SKM-1 treated with dmso at 0.1 percent for 144 hours (cell line): ENCODE measurements around the gene RARS1.
"Not testable (repeated sequence)": the region's sequence is repeated elsewhere in the genome, so short reads cannot be mapped to it uniquely, and the experiment has no call there.

Experiments
- DNase-seq: peaks from one replicate; lab custom pipeline; 2025; ENCODE audit not compliant: unreplicated experiment; lab: John Stamatoyannopoulos, UW

The RARS1 gene

GRCh38 chr5:168480601-168481000, 5.7 kb upstream of the RARS1 start:
- no peak for DNase-seq

GRCh38 chr5:168481330-168481788, 4.9 kb upstream of the RARS1 start:
- no peak for DNase-seq

- DNase-seq: no peak
These were observed 3.9 kb upstream of the RARS1 start for GRCh38 chr5:168482361-168482760.

GRCh38 chr5:168489059-168489458, 2.8 kb downstream of the RARS1 start:
- no peak for DNase-seq

- DNase-seq: no peak
These were observed 7.8 kb downstream of the RARS1 start for GRCh38 chr5:168494057-168494555.

- no peak for DNase-seq
These were observed 16.4 kb downstream of the RARS1 start for GRCh38 chr5:168502563-168503237.

GRCh38 chr5:168513861-168514428, 27.7 kb downstream of the RARS1 start:
- no peak for DNase-seq

GRCh38 chr5:168525856-168526255, 39.6 kb downstream of the RARS1 start:
- DNase-seq: no peak

GRCh38 chr5:168527756-168528295, 41.6 kb downstream of the RARS1 start:
- no peak for DNase-seq

- DNase-seq: no peak
These were observed 42.5 kb downstream of the RARS1 start, which contains the start of gene FBLL1 for GRCh38 chr5:168528521-168529373. Gene FBLL1 (plus strand): TSS chr5:168529305. CDS start chr5:168529505, 200 bp downstream.

- DNase-seq: no peak
These were observed 43.3 kb downstream of the RARS1 start for GRCh38 chr5:168529374-168530234.

- no peak for DNase-seq
These were observed 44.4 kb downstream of the RARS1 start for GRCh38 chr5:168530621-168531150.

GRCh38 chr5:168531191-168531590, 44.9 kb downstream of the RARS1 start:
- DNase-seq: no peak

GRCh38 chr5:168531987-168532864, 46.0 kb downstream of the RARS1 start:
- no peak for DNase-seq

GRCh38 chr5:168534351-168534750, 48.1 kb downstream of the RARS1 start:
- DNase-seq: not testable (repeated sequence)

- no peak for DNase-seq
These were observed 50.9 kb downstream of the RARS1 start for GRCh38 chr5:168537176-168537575.

- DNase-seq: no peak
These were observed 63.3 kb downstream of the RARS1 start for GRCh38 chr5:168549554-168549953.

- DNase-seq: no peak
These were observed 64.4 kb downstream of the RARS1 start for GRCh38 chr5:168550656-168551055.

- DNase-seq: no peak
These were observed 65.9 kb downstream of the RARS1 start for GRCh38 chr5:168552146-168552545.
